Progenitor cell of endocrine pancreas (in vitro differentiated cells): ENCODE data around the gene ESYT2. TPM values are rescaled to one million over a fixed set of nuclear protein-coding genes. Genes with fewer than 3 reads are reported as not detected.

ENCODE experiments used
- DNase-seq: peaks from one replicate; pipeline ENCODE4 v3.0.0; 2021; ENCODE audit warnings: low spot score; ENCODE audit not compliant: unreplicated experiment
- H3K27ac Mint-ChIP-seq: 2 replicates; pipeline ENCODE4 v1.8.0; 2021; ENCODE audit warnings: mild to moderate bottlenecking, moderate library complexity, mixed read lengths
- H3K27me3 Mint-ChIP-seq: 2 replicates; pipeline ENCODE4 v1.8.0; 2021; ENCODE audit warnings: mixed read lengths
- H3K36me3 Mint-ChIP-seq: 2 replicates; pipeline ENCODE4 v1.8.0; 2022; ENCODE audit warnings: mixed read lengths; ENCODE audit not compliant: insufficient read depth
- H3K4me1 Mint-ChIP-seq: 2 replicates; pipeline ENCODE4 v1.8.0; 2021; ENCODE audit warnings: low read depth, mixed read lengths
- H3K4me3 Mint-ChIP-seq: 2 replicates; pipeline ENCODE4 v1.8.0; 2021; ENCODE audit warnings: low read depth, mild to moderate bottlenecking, moderate library complexity, mixed read lengths
- H3K9me3 Mint-ChIP-seq: 2 replicates; pipeline ENCODE4 v1.8.0; 2021; ENCODE audit warnings: low read depth, mixed read lengths
- CTCF ChIP-seq: fragments of 200-600 bp; sonication (generic); IDR thresholded peaks from one replicate; pipeline ENCODE4 v1.5.0; 2021; ENCODE audit warnings: antibody characterized with exemption, mild to moderate bottlenecking; ENCODE audit not compliant: unreplicated experiment
- total RNA-seq: library from RNA; stranded (reverse); gene quantifications from 2 replicates; pipeline ENCODE4 v1.2.1, GENCODE V29; 2021

The ESYT2 gene
- total RNA-seq, 1 donor from 2014 or later = 29.4 TPM

DNA sequence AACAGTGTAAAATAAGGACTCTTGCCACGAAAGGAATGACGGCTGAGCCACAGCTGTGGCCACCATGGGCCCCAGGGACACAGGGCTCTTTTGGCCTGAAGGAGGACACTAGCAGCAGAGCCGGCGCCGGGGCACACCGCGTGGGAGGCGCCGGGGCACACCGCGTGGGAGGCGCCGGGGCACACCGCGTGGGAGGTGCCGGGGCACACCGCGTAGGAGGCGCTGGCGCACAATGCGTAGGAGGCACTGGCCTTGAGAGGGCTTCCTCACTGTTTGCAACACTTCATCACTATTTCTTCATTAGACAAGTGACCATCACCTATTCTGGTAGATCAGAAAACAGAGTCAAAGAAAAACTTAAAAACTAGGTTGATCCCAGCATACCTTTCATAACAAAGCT is 23.4 kb downstream of the ESYT2 start:
- DNase-seq = no peak
- Mint-ChIP-seq H3K27me3 (no peaks in the 10 kb centered on the region), H3K4me1 (peaks cover 2% of the 10 kb centered on the region), H3K27ac (no peak overlapping the region), H3K4me3 (no peak overlapping the region), H3K36me3 (peaks cover 23% of the 10 kb centered on the region), H3K9me3 (peaks cover 6% of the 10 kb centered on the region)
- no peak for TF ChIP-seq CTCF

DNA sequence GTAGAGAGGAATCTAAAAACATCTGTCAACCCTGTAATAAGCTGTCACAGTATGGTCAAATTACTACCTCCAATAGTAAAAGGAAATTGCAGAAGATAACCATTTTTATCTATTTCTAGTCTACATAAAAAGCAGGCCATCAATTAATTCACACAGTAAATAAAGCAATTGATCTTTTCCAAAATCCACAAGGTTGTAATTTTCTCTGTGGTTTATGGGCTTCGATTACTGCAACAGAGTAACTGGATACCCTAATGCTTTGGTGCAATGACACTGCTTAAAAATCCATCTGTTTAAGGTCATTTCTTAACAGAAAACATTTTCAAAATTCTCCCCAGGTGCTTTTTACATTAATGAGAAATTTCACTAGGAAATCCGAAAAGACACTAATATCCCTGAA is 23.9 kb downstream of the ESYT2 start:
- Mint-ChIP-seq H3K9me3 (peaks cover 6% of the 10 kb centered on the region), H3K36me3 (peaks cover 23% of the 10 kb centered on the region), H3K4me3 (no peak overlapping the region), H3K27ac (no peak overlapping the region), H3K27me3 (no peaks in the 10 kb centered on the region), H3K4me1 (peaks cover 2% of the 10 kb centered on the region)
- no peak for DNase-seq
- no peak for TF ChIP-seq CTCF

DNA sequence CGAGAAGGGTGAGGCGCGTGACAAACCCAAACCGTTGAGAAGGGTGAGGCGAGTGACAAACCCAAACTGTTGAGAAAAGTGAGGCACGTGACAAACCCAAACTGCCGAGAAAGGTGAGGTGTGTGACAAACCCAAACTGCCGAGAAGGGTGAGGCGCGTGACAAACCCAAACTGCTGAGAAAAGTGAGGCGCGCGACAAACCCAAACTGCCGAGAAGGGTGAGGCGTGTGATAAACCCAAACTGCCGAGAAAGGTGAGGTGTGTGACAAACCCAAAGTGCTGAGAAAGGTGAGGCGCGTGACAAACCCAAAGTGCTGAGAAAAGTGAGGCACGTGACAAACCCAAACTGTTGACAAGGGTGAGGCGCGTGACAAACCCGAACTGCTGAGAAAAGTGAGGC is 25.0 kb downstream of the ESYT2 start:
- no peak overlapping the region for H3K4me3 Mint-ChIP-seq
- no peaks in the 10 kb centered on the region for H3K27me3 Mint-ChIP-seq
- H3K27ac Mint-ChIP-seq = peak overlapping the region; percentile 33
- DNase-seq = no peak
- TF ChIP-seq CTCF = no peak
- H3K4me1 Mint-ChIP-seq = peaks cover 2% of the 10 kb centered on the region
- peaks cover 20% of the 10 kb centered on the region for H3K36me3 Mint-ChIP-seq
- H3K9me3 Mint-ChIP-seq = peaks cover 6% of the 10 kb centered on the region

GRCh38 chr7:158803367-158803969 is 25.8 kb downstream of the ESYT2 start:
- H3K27ac Mint-ChIP-seq = no peak overlapping the region
- H3K4me3 Mint-ChIP-seq = no peak overlapping the region
- H3K27me3 Mint-ChIP-seq = no peaks in the 10 kb centered on the region
- peaks cover 2% of the 10 kb centered on the region for H3K4me1 Mint-ChIP-seq
- H3K9me3 Mint-ChIP-seq = peaks cover 6% of the 10 kb centered on the region
- DNase-seq = no peak
- H3K36me3 Mint-ChIP-seq = peaks cover 20% of the 10 kb centered on the region
- no peak for TF ChIP-seq CTCF

DNA sequence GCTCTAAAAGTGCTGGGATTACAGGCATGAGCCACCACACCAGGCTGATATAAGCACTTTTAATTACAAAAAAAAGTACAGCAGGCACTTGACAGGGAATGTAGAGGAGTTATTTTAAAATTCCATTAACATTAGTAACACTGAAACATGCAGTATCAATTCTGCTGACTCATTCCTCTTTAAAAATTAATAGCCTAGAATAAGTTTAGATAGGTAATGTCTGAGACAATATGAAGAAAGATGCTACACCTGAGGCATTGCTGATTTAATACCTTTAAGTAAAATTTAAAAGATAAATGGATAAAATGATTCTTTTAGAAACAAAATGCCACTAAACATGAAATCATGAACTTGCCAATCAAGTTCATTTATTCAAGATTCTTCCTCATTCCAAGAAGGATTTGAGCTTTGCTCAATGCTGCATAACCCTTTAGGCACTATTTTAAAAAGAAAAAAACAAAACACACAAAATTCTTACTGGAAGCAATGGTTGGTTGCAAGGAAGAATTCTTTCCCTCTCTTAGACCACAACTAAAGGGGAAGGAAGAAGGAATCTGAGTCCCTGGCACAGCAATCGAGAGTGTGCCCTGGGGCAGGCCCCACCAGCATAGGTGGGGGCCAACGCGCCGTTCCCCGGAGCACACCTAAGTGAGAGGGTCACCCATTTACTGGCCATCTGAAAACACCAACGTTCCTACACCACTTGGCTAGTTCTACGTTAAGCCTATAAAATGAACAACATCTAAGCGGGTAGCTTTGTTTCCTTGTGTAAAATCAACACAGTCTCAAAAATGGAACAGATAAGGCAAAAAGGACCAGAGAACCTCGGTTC is 26.6 kb downstream of the ESYT2 start:
- H3K4me1 Mint-ChIP-seq = peaks cover 2% of the 10 kb centered on the region
- TF ChIP-seq CTCF = no peak
- H3K4me3 Mint-ChIP-seq = no peak overlapping the region
- peaks cover 18% of the 10 kb centered on the region for H3K36me3 Mint-ChIP-seq
- no peak for DNase-seq
- H3K9me3 Mint-ChIP-seq = peaks cover 6% of the 10 kb centered on the region
- peak overlapping the region; percentile 85 for H3K27ac Mint-ChIP-seq
- no peaks in the 10 kb centered on the region for H3K27me3 Mint-ChIP-seq
